Activated CD8-positive, alpha-beta memory T cell treated with anti-CD3 and anti-CD28 coated beads, Interleukin-2, amount 50 U/mL, for 1 hour (primary cell): ENCODE results near the gene PLEKHA7.

Experiments used
- DNase-seq: peaks from one replicate; pipeline ENCODE4 v3.0.0-alpha.2; 2020; ENCODE audit errors: extremely low read depth

Gene PLEKHA7

DNA sequence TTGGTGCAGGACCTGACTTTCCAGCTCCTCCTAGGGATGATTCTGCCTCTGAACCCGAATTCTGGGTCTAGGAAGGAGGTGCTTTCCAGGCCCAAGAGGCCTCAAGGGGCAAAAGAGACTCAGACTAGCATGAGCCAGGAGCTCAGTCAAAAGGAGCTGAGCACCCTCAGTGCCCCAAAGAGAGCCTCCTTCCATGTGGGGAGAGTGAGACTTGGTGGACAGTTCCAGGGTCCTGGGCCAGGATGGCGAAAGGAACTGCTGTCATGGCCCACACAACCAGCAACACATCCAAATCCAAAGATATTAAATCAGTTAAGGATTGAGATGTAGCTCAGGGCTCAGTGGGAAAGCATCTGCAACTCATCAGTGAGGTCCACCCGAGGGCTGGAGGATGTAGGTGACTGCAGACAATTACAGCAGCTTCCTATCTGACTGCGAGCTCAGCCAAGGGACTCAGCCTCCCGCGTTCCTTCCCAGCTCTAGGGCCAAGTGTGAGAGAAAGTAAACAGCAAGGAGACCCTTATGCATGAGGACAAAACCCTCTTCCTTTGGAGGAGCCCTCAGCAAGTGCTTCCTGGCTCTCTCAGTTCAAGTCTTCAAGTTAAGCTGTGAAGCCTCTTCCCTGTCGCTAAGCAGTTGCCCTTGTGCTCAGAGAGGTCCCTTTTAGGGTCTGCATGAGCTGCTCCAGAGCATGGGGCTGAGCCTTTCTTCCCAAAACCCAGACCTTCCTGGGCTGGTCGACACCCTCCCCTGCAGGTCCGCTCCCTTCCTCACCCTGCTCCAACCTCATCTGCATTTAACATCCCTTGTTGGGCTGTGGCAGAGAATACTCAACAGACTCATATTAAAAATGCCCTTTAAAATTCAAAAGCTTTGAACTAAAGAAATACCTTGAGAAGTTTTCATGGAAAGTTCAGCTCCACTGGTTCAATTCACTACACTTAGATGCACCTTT, 240.0 kb downstream of the PLEKHA7 start:
- no peak for DNase-seq

DNA sequence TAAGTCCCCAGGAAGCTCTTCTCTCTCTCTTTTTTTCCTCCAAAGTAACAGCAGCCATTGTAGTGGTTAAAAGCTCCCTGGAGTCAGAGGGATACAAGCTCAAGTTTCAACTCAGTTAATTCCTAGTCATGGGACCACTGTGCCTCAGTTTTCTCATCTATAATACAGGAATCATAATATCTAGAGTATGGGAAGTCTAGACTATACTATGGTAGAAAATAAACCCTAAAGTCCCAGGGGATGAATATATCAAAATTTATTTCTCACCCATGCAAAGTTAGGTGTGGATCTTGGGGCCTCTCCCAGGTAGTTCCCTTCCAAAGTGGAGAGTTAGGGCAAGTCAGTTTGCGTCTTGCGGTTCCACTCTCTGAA, 242.1 kb downstream of the PLEKHA7 start:
- no peak for DNase-seq

DNA sequence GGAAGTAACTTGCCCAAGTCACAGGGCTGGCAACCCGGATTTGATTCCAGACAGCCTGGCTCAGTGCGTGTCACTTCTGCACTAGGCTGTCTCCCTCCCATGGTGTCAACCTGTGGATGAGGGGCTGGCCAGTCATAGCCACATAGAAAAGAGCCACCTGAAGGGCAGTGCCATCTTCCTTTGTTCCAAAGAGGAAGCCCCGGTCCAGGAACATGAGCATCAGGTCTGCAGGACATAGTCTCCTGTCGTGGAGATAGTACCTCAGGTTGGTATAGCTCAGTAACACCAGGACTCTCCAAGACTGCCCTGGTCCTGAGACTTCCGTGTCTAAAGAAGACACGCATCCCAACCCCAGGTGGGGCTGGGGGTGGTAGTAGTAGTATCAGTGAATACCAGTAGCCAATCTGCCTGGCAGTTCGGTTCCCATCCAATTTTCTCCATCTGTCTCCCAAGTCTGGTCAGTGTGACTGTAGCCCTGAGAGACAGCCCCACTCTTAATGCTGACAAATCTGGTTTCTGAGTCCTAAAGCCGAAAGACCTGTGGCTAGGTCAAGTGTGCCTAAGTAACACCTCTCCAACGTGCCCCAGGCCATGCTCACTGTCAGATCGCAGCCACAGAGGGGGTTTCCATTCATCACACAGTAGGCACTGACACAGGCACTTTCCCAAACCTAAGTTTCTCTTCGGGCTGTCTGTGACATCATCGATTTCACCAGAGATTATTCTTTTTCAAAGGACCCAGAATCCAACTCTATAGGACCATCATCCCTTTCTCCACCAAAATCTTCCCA, 242.7 kb downstream of the PLEKHA7 start:
- no peak for DNase-seq

DNA sequence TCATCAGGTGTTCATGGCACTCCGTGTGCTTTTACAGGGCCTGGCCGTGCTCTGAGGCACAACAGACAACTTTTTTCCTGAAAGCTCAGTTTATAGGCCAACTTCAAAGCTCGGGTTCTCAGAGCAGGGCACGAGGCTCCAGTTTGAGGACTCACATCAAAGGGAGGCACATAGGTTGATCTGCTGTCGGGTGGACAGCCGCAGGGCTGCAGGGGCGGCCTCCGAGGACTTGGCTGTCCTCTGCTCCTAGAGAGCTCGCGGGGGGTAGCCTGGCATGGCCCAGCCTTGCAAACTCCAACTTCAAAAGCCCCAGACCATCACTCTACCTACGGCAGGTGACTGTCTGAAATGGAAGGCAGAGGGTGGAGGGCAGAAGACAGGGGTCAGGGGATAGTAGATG, 244.2 kb downstream of the PLEKHA7 start:
- no peak for DNase-seq

DNA sequence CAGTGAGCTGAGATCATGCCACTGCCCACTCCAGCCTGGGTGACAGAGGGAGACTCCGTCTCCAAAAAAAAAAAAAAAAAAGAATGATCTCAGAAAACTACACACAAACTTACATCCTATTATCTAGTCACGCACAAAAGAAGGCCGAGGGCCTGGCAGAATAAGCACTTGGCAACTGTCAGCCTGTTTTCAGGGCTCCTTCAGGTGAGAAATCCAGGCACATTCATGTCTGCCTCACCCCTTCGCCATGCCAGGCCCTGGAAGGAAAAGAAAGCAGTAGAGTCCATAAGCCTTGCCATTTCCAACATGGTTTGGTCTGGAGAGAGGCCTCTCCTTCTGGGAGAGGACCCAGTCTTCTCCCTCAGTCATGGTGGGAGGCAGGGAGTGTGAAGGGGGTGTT, 244.8 kb downstream of the PLEKHA7 start:
- DNase-seq = no peak

DNA sequence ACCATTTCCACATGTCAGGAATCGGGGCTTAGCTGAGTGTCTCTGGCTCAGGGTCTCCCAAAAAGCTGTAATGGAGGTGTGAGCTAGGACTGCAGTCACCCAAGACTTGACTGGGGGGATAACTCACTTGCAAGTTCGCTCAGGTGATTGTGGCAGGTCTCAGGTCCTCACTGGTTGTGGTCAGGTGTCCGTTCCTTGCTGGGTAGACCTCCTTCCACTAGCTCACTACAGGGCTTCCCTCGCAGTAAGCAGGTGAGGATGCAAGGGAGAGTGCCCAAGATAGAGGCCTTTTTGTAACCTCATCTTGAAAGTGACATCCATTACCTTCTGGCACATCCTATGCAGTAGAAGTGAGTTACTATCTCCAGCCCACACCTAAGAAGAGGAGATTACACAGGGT, 246.3 kb downstream of the PLEKHA7 start:
- DNase-seq = no peak

DNA sequence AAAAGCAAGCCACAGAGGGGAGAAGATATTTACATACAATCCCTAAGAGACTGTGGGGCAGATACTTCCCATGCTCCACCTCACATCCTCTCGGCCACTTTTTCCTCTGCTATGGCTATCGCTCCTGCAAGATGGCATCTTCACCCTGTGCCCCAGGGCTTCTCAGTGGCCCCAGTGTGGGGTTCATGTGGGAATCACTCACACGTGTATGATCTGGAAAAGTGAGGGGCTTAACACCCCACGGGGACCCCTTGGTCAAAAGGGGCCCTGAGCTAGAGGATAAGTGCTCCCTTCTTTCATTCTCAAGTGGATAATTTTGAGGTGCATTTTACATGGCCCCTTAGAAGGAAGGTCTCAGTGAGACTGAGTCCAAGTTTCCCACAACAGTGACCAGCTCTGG, 247.1 kb downstream of the PLEKHA7 start:
- no peak for DNase-seq

DNA sequence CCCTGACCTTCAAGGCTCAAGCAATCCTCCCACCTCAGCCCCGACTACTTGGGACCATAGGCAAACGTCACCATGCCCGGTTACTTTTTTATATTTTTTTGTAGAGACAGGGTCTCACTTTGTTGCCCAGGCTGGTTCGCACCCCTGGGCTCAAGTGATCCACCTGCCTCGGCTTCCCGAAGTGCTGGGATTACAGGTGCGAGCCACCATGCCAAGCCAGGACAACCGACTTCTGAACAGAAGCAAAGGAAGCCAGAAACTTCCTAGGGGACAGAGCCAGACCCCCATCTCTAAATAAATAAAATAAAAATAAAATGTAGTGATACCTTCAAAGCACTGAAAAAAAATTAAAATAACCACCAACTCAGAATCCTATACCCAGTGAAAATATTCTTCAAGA, 249.3 kb downstream of the PLEKHA7 start:
- DNase-seq = no peak

DNA sequence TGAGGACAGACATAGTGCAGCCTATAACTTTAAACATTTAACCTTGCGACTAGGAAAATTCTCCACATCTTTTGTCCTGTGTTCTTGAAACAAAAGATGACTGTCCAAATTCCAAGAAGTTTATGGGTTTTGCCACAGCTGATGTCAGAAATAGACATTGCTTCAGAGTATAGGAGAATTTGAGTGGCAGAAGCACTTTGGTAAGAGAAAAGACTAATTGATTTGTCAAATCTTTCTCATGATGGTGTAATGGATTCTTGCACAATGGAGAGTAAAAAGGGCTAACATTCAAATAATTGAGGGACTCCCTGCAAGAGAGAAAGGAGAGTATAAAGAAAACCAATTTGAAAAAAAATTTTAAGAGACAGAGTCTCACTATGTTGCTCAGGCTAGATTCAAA, 250.5 kb downstream of the PLEKHA7 start:
- DNase-seq = no peak

DNA sequence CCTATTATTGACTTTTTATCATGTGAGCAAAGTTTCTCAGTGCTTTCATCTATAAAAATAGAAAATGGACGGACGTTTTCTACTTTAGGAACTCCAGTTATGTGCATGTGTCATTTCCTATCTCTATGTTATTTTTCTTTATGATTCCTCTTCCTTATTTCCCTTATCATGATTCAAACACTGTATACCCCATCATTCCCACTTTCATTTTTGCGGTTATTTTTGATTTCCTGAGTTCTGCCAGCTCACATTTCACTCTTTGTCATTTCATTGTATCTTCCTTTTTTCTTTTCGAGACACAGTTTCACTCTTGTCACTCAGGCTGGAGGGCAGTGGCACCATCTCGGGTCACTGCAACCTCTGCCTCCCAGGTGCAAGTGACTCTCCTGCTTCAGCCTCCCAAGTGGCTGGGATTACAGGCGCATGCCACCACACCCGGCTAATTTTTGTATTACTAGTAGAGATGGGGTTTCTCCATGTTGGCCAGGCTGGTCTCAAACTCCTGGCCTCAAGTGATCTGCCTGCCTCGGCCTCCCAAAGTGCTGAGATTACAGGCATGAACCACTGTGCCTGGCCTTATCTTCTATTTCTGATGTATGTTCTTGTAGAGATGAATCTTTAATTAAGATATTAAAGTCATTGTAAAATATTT, 254.2 kb downstream of the PLEKHA7 start:
- no peak for DNase-seq

DNA sequence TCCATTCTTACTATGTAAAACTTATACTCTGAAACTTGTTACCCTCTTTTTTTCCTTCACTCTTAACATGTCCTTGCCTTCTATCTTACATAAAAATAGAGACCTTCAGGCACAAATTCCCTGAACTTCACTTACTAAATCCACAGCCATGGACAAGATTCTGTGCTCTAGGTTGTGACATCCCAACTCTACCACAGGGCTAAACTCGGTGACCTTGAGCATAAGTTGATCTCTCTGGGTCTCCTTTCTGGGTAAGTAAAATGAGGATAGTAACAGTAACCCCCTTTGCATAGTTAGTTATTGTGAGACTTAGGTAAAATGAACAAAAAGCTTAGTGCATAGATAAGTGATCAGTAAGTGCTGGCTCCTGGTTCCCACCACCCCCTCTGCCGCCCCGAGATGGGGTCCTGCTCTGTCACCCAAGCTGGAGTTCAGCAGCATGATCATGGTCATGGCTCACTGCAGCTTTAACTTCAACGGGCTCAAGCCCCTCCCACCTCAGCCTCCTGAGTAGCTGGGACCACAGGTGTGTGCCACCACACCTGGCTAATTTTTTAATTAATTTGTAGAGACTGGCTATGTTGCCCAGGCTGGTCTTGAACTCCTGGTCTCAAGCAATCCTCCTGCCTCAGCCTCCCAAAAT, 255.7 kb downstream of the PLEKHA7 start:
- DNase-seq = no peak

DNA sequence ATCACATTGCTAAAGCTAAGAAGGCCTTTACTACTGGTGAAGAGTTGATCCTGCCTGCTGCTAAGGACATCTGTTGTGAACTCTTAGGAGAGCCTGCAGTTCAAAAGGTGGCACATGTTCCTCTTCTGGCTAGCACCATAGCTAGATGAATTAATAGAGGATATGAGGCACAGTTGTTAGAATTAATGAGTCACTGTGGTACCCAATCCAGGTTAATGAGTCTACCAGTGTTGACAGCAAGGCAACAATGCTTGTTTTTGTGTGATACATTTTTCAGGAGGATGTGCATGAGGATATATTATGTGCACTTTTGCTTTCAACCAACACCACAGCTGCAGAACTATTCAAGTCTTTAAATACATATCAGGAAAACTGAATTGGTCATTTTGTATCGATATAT, 263.8 kb downstream of the PLEKHA7 start:
- DNase-seq = no peak

DNA sequence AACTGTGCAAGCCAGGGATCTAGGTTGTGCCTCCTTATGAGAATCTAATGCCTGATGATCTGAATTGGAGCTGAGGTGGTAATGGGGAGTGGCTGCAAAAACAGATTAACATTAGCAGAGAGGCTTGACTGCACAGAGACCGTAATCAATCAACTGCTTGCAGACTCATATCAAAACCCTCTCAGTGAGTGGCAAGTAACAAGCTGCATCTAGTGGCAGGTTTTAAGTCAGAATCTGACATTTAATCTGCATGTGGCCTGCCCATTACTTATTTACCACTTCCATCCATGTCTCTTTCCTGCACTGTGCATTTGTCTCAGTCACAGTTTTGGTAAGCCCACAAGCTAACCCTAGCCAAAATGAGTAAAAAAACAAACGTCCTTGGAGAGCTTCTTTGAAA, 264.5 kb downstream of the PLEKHA7 start:
- DNase-seq = no peak

DNA sequence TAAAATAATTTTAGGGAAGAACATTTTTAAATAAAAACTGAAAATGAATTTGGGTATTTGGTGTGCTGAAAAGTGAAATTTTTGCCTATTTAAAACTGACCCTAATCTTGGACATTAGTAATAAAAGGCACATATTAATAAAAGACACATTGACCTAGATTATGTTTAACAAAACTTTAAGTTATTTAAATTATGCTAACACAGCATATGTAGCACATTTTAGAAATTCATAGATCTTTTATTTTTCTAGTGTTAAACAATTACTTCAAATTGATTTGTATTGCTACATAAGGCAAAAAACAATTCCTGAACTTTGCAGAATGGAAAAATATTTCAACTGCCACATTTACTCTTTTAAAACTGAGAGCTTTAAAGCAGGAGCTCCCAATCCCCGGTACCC, 265.1 kb downstream of the PLEKHA7 start:
- DNase-seq = no peak

DNA sequence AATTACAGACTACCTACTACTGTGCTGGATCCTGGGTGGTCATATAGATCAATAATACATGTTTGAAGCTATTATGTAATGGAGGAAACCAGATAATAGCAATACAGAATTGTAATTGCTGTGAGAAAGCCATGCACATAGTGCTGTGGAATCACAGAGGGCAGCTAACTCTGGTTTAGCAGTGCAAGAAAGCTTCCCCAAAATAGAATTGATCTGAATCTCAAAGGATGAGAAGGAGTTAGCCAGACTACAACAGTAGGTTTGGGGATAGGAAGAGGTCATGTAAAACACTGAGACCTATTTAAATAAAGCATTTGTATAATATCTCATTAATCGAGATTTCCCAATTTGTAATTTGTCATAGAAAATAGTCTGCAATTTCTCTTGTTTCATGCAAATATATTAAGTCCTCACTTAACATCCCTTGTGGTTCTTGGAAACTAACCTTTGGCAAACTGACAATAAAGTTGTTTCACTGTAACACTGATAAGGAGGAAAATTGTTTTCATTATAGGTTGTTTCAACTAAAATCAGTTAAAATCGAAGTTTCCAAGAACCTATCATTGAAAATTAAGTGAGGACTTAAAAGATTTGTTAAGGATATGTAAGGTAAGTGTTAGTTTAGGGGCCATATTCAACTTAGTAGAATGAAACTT, 268.1 kb downstream of the PLEKHA7 start:
- DNase-seq = no peak

DNA sequence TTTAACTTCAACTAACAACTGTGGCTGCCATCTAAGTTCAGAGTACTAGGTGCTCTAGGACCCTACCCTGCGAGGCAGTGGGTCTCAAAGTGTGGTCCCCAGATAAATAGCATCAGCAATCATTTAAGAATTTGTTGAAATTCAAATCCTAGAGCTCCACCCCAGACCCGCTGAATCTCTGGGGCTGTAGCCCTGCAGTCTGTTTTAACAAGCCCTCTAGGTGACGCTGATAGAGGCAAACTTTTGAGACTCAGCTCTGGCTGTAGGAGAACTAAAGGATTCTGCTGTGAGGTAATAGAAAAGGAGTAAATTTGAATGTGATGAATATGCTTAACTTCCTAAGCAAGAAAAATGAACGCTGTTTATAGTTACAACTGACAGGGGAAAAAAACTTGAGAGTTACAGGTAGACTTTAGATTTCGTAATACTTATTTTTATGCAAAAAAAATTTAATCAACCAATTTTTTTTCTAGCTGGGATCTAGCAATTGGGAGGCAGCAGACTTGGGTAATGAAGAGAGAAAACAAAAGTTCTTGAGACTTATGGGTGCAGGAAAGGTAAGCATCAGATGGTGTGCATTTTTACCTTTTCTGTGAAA, 270.0 kb downstream of the PLEKHA7 start:
- no peak for DNase-seq

DNA sequence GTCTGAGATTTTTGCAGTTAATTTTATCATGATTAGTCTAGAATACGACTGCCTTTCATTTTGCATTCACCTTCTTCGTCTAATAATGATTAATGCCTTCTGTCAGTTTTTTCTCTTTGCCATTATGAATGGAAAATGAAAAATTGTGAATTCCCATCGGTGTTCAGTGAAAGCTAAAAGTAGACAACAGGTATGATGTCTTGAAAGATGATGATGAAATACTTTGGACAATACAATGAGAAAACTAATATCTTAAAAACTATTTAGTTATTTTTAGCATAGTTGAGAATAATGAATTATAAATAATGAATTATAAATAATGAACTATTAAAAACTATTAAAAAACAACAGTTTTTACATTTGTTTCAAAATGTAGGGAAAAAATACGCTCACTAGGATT, 270.7 kb downstream of the PLEKHA7 start:
- no peak for DNase-seq

DNA sequence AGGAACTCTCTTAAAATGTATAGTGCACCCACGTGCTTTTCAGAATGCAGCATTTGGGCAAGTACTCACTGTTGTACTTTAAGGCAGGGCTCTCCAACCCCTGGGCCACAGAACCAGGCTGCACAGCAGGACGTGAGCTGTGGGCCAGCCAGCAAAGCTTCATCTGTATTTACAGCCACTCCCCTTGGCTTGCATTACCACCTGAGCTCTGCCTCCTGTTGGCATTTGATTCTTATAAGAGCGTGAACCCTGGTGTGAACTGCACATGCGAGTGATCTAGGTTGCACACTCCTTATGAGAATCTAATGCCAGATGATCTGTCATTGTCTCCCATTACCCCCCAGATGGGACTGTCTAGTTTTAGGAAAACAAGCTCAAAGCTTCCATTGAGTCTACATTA, 272.7 kb downstream of the PLEKHA7 start:
- no peak for DNase-seq

DNA sequence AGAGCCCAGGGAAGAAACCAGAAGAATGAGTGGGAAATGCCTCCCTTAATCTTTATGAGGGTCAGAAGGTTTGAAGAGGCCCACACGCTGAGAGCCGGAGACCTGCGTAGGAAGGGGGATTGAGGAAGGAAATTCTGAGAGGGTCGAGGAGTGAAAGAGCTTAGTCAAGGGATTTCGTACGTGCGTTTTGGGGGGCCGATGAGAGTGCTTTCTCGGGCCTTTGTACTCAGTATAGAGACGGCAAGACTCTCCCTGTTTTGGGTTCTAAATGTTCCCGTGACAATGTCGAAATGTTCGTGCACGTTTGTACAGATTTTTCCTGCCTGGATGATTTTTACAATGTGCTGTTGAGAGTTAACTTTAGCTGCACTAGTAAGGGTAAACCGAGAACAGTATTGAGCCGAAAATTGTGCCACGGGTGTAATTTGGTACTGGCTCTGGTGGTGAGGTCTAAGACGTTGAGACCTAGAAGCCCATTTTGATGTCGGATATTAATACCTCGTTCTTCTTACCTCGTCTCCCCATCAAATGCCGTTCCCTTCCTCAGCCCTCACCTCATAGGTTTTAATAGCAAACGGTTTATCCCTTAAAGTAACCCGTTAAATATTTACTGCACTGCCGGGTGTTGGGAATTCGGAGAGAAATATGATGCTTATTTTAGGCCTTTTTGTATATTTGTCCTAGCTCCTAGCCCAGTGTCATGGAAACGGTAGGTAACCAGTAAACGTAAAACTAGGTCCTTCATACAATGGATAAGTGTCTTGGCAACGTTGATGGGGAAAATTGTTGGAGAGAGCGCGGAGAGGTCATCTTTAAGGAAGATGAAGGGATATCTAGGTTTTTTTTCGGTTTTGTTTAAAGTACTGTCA, 275.0 kb downstream of the PLEKHA7 start:
- DNase-seq = no peak
